Neural cell (in vitro differentiated cells): ENCODE results near the gene PCLO.

ENCODE experiments used
- EP300 ChIP-seq: fragments of 450-650 bp; conservative IDR thresholded peaks from 2 replicates; pipeline ENCODE4 v1.6.1; 2014; ENCODE audit warnings: antibody characterized with exemption, mild to moderate bottlenecking, moderate library complexity; ENCODE audit not compliant: poor library complexity, severe bottlenecking
- EZH2 ChIP-seq: fragments of 200-600, 300-800 bp; shearing (Covaris generic), sonication (generic); IDR thresholded peaks from 2 replicates; pipeline ENCODE4 v1.6.1; 2014; ENCODE audit warnings: antibody characterized with exemption, low read length, borderline replicate concordance, mild to moderate bottlenecking; ENCODE audit not compliant: insufficient read depth, poor library complexity, severe bottlenecking
- MXI1 ChIP-seq: fragments of 450-650 bp; conservative IDR thresholded peaks from 2 replicates; pipeline ENCODE4 v1.6.1; 2014; ENCODE audit warnings: antibody characterized with exemption, mild to moderate bottlenecking; ENCODE audit not compliant: poor library complexity, severe bottlenecking
- POLR2AphosphoS5 ChIP-seq: IDR thresholded peaks from 2 replicates; pipeline ENCODE4 v1.6.1; 2012
- RAD21 ChIP-seq: fragments of 450-650 bp; conservative IDR thresholded peaks from 2 replicates; pipeline ENCODE4 v1.6.1; 2014; ENCODE audit warnings: antibody characterized with exemption, mild to moderate bottlenecking, moderate library complexity
- REST ChIP-seq: IDR thresholded peaks from 2 replicates; pipeline ENCODE4 v1.6.1; 2012; ENCODE audit warnings: borderline replicate concordance
- SMC3 ChIP-seq: fragments of 450-650 bp; conservative IDR thresholded peaks from 2 replicates; pipeline ENCODE4 v1.6.1; 2014; ENCODE audit warnings: antibody characterized with exemption, mild to moderate bottlenecking, moderate library complexity; ENCODE audit not compliant: poor library complexity
- TAF1 ChIP-seq: IDR thresholded peaks from 2 replicates; pipeline ENCODE4 v1.6.1; 2012; ENCODE audit warnings: low read depth
- TF ChIP-seq, protein P1 (sequence below): fragments of 450-650 bp; IDR thresholded peaks from 2 replicates; pipeline ENCODE4 v1.5.1; 2014; ENCODE audit warnings: antibody characterized with exemption, mild to moderate bottlenecking, moderate library complexity; ENCODE audit not compliant: poor library complexity, severe bottlenecking

DNA sequence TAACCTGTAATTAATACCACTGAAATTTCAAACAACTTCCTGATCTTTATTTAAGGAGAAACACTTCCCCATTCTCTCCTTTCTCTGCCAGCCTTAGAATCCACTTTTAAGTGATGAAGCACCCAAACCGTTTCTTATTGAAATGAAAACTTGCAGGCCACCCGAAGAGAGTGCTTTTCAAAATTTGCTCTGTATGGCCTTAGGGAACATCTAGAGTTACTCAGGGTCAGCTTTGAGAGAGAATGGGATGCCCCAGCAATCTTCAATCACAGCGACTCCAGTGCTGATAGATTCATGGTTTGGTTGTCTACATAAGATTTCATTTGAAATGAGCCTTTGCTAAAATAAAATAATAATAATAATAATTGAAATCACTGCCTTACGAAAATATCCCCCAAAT, 323.1 kb downstream of the PCLO start:
- TF ChIP-seq, protein P1, sequence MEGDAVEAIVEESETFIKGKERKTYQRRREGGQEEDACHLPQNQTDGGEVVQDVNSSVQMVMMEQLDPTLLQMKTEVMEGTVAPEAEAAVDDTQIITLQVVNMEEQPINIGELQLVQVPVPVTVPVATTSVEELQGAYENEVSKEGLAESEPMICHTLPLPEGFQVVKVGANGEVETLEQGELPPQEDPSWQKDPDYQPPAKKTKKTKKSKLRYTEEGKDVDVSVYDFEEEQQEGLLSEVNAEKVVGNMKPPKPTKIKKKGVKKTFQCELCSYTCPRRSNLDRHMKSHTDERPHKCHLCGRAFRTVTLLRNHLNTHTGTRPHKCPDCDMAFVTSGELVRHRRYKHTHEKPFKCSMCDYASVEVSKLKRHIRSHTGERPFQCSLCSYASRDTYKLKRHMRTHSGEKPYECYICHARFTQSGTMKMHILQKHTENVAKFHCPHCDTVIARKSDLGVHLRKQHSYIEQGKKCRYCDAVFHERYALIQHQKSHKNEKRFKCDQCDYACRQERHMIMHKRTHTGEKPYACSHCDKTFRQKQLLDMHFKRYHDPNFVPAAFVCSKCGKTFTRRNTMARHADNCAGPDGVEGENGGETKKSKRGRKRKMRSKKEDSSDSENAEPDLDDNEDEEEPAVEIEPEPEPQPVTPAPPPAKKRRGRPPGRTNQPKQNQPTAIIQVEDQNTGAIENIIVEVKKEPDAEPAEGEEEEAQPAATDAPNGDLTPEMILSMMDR, result no peak
- TF ChIP-seq SMC3 (no peak), MXI1 (no peak), EP300 (no peak), TAF1 (no peak), REST (no peak), POLR2AphosphoS5 (no peak), EZH2 (no peak), RAD21 (no peak)
